Neuronal stem cell (in vitro differentiated cells): ENCODE results near the gene GUCD1.

ENCODE experiments used
- DNase-seq: peaks from one replicate; pipeline ENCODE4 v3.0.0-alpha.2; 2013; ENCODE audit warnings: low spot score
- H2AFZ ChIP-seq: one replicate; pipeline ENCODE4 v1.6.1; 2013; ENCODE audit warnings: mild to moderate bottlenecking, low read length, inconsistent platforms
- H2AK5ac ChIP-seq: 2 replicates; pipeline ENCODE4 v1.6.1; 2013; ENCODE audit warnings: low read depth, mild to moderate bottlenecking, inconsistent platforms, low read length, moderate library complexity, mixed read lengths
- H2BK120ac ChIP-seq: 2 replicates; pipeline ENCODE4 v1.6.1; 2013; ENCODE audit warnings: low read depth, mild to moderate bottlenecking, inconsistent platforms, low read length, moderate library complexity, mixed read lengths
- H2BK12ac ChIP-seq: one replicate; pipeline ENCODE4 v1.6.1; 2013; ENCODE audit warnings: low read length, inconsistent platforms
- H2BK15ac ChIP-seq: 2 replicates; pipeline ENCODE4 v1.6.1; 2013; ENCODE audit warnings: mild to moderate bottlenecking, low read length, inconsistent platforms, mixed read lengths
- H2BK5ac ChIP-seq: one replicate; pipeline ENCODE4 v1.6.1; 2013; ENCODE audit warnings: inconsistent platforms, mild to moderate bottlenecking, low read length, moderate library complexity
- H3K14ac ChIP-seq: one replicate; pipeline ENCODE4 v1.6.1; 2013; ENCODE audit warnings: low read length, inconsistent platforms
- H3K18ac ChIP-seq: 2 replicates; pipeline ENCODE4 v1.6.1; 2013; ENCODE audit warnings: low read length, inconsistent platforms
- H3K23ac ChIP-seq: 2 replicates; pipeline ENCODE4 v1.6.1; 2013; ENCODE audit warnings: low read depth, mild to moderate bottlenecking, mixed read lengths, low read length, inconsistent platforms; ENCODE audit not compliant: poor library complexity
- H3K27ac ChIP-seq: replicated peaks from 3 replicates; pipeline ENCODE4 v1.5.1; 2013; ENCODE audit warnings: low read length, inconsistent platforms
- H3K27me3 ChIP-seq, 3 experiments: 2 replicates each; pipeline ENCODE4 v1.6.1; 2013; ENCODE audit warnings: low read length in 3 of 3, mild to moderate bottlenecking in 2 of 3, inconsistent platforms in 1 of 3, low read depth in 1 of 3, mixed read lengths in 1 of 3, moderate library complexity in 1 of 3; ENCODE audit not compliant: control insufficient read depth in 3 of 3, insufficient read depth in 3 of 3
- H3K36me3 ChIP-seq, 2 donors: replicated peaks in 1 of 2; 2 replicates each; pipeline ENCODE4 v1.6.1; 2013; ENCODE audit warnings: low read length in 2 of 2; ENCODE audit not compliant: control insufficient read depth in 2 of 2, insufficient read depth in 2 of 2
- H3K4ac ChIP-seq: 2 replicates; pipeline ENCODE4 v1.6.1; 2013; ENCODE audit warnings: inconsistent platforms, mild to moderate bottlenecking, low read length, moderate library complexity
- H3K4me1 ChIP-seq, 2 donors: 1 replicate in 1 of 2; 2 replicates in 1 of 2; pipeline ENCODE4 v1.6.1; 2013; ENCODE audit warnings: low read length in 2 of 2, low read depth in 1 of 2; ENCODE audit not compliant: control insufficient read depth in 2 of 2, insufficient read depth in 1 of 2
- H3K4me2 ChIP-seq: one replicate; pipeline ENCODE4 v1.6.1; 2013; ENCODE audit warnings: mild to moderate bottlenecking, low read length, inconsistent platforms; ENCODE audit not compliant: insufficient read depth, poor library complexity, severe bottlenecking
- H3K4me3 ChIP-seq, 2 donors: 2 replicates each; pipeline ENCODE4 v1.5.1; 2013; ENCODE audit warnings: low read length in 2 of 2, mild to moderate bottlenecking in 2 of 2, inconsistent platforms in 1 of 2, moderate library complexity in 1 of 2
- H3K79me1 ChIP-seq: one replicate; pipeline ENCODE4 v1.6.1; 2013; ENCODE audit warnings: low read depth, mild to moderate bottlenecking, inconsistent platforms, low read length, moderate library complexity
- H3K9ac ChIP-seq: one replicate; pipeline ENCODE4 v1.6.1; 2013; ENCODE audit warnings: mild to moderate bottlenecking, low read depth, low read length, inconsistent platforms; ENCODE audit not compliant: poor library complexity
- H3K9me3 ChIP-seq, 2 donors: replicated peaks in 1 of 2; 2 replicates each; pipeline versions ENCODE3 to v1.6.1; 2013; ENCODE audit warnings: low read length in 2 of 2, mild to moderate bottlenecking in 2 of 2, inconsistent platforms in 1 of 2, low read depth in 1 of 2, mixed read lengths in 1 of 2, moderate library complexity in 1 of 2; ENCODE audit not compliant: control insufficient read depth in 2 of 2, insufficient read depth in 1 of 2
- H4K8ac ChIP-seq: one replicate; pipeline ENCODE4 v1.6.1; 2013; ENCODE audit warnings: low read depth, mild to moderate bottlenecking, inconsistent platforms, low read length, moderate library complexity
- H4K91ac ChIP-seq: one replicate; pipeline ENCODE4 v1.6.1; 2013; ENCODE audit warnings: low read length, low read depth, mild to moderate bottlenecking, inconsistent platforms; ENCODE audit not compliant: poor library complexity
- WGBS, 2 donors: extraction: QIAGEN DNeasy Blood & Tissue Kit; methylation state at CpG; one replicate each; pipeline ENCODE4 v1.1.7; 2013; ENCODE audit warnings: missing lambda C conversion rate in 2 of 2, mixed read lengths in 1 of 2; ENCODE audit not compliant: insufficient read length in 2 of 2, insufficient replicate concordance in 1 of 2; ENCODE audit errors: extremely low coverage in 2 of 2; 5-methylcytosine and 5-hydroxymethylcytosine counted together

Gene GUCD1

DNA sequence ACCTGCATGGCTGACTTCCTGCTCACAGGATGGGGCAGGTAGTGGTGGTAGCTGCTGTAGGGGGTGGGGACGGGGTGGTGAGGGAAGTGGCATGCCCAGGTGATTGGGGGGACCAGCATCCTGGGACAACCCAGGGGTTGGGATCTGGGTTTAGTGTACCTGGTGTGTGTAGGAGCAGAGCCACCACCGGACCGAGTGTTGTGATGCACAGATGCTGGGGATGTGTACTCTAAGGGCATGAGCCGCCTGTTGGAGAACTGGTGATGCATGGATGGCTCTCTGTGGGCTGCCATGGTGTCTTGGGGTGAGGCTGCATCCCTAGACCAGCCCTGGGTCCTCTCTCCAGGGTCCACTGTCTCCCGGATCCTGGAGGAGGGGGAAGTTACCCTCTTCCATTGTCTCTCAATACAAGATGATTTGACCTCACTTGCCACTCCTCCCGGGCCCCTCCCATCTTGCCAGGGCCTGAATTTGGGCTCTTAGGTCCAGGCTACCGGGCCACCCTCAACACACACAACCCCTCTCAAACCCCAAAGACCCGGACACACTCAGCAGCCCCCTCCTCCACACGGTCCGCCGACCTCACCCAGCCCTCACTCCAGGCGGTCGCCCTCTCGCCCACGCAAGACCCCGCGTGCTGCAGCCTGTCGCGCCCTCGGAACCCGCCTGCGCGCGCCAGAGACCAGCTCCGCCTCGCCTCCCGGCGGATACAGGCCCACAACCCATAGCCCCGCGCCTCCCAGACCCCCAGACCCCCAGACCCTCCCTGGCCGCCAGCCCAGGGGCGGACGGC, 37.3 kb upstream of the GUCD1 start:
- H3K27me3 ChIP-seq = peaks cover 0 to 2% (median 0%) of the 10 kb centered on the region in 3 experiments
- H3K79me1 ChIP-seq = peaks cover 2% of the 10 kb centered on the region

DNA sequence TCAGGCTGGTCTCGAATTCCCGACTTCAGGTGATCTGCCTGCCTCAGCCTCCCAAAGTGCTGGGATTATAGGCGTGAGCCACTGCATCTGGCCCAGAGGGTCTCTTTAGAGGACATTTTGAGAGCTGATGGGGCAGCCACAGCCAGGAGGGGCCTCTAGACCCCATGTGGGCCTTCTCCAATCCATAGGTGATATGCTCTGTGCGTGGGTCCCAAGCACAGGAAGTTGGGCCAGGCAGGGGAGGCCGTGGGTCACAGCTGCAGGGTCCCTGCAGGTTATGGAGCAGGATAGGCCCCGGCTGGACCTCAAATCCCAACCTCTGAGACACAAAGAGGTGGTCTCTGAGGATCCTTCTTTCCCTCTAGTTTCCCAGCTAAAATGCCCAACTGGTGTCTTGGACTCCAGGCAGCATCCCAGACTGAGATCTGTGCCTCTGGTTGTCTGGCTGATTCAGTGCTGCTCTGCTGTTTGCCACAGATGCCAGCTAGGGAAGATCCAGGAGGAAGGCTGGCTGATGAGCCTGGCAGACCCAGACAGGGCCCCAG, 36.4 kb upstream of the GUCD1 start:
- H3K9ac ChIP-seq = no peak overlapping the region
- no peak overlapping the region for H3K4ac ChIP-seq
- no peak overlapping the region for H2AFZ ChIP-seq
- peaks cover 2% of the 10 kb centered on the region for H3K79me1 ChIP-seq
- peaks cover 18 to 20% of the 10 kb centered on the region in 2 donors for H3K36me3 ChIP-seq
- H3K18ac ChIP-seq = no peak overlapping the region
- no peak for DNase-seq
- no peak overlapping the region for H3K14ac ChIP-seq
- no peak overlapping the region for H2BK120ac ChIP-seq
- H3K9me3 ChIP-seq = no peaks in the 10 kb centered on the region
- no peak overlapping the region for H4K8ac ChIP-seq
- no peak overlapping the region for H4K91ac ChIP-seq
- no CpG with 5 or more reads among the region's 6 CpGs for WGBS, 2 donors
- no peak overlapping the region for H2BK5ac ChIP-seq
- H2BK15ac ChIP-seq = no peak overlapping the region
- no peak overlapping the region for H3K27ac ChIP-seq
- peak overlapping the region in 1 of 2 donors; percentile 43 for H3K4me3 ChIP-seq
- no peak overlapping the region for H3K4me2 ChIP-seq
- no peak overlapping the region for H2AK5ac ChIP-seq
- peaks cover 13 to 19% of the 10 kb centered on the region in 2 donors for H3K4me1 ChIP-seq
- H3K23ac ChIP-seq = no peak overlapping the region
- peaks cover 0 to 2% (median 0%) of the 10 kb centered on the region in 3 experiments for H3K27me3 ChIP-seq
- H2BK12ac ChIP-seq = no peak overlapping the region

More for the DNA sequence above, 37.3 kb upstream of the GUCD1 start:
- peak overlapping the region; percentile 46 for H2BK15ac ChIP-seq
- H3K27ac ChIP-seq = peak overlapping the region; percentile 35
- H2BK5ac ChIP-seq = no peak overlapping the region
- peak overlapping the region; percentile 85 for H3K14ac ChIP-seq
- H3K23ac ChIP-seq = peak overlapping the region; percentile 80
- H3K36me3 ChIP-seq = peaks cover 17 to 18% of the 10 kb centered on the region in 2 donors
- peak overlapping the region; percentile 59 to 87 for H3K4me3 ChIP-seq
- DNase-seq = peak; percentile 31
- peak overlapping the region; percentile 95 for H2AFZ ChIP-seq
- H2BK12ac ChIP-seq = peak overlapping the region; percentile 48
- peak overlapping the region; percentile 97 for H3K18ac ChIP-seq
- no CpG with 5 or more reads among the region's 33 CpGs for WGBS, 2 donors
- H3K9ac ChIP-seq = peak overlapping the region; percentile 96
- H2BK120ac ChIP-seq = peak overlapping the region; percentile 95
- H2AK5ac ChIP-seq = peak overlapping the region; percentile 76
- no peaks in the 10 kb centered on the region for H3K9me3 ChIP-seq
- peak overlapping the region; percentile 54 for H3K4ac ChIP-seq
- H4K91ac ChIP-seq = no peak overlapping the region
- no peak overlapping the region for H4K8ac ChIP-seq
- H3K4me2 ChIP-seq = peak overlapping the region; percentile 82
- peaks cover 13 to 19% of the 10 kb centered on the region in 2 donors for H3K4me1 ChIP-seq

DNA sequence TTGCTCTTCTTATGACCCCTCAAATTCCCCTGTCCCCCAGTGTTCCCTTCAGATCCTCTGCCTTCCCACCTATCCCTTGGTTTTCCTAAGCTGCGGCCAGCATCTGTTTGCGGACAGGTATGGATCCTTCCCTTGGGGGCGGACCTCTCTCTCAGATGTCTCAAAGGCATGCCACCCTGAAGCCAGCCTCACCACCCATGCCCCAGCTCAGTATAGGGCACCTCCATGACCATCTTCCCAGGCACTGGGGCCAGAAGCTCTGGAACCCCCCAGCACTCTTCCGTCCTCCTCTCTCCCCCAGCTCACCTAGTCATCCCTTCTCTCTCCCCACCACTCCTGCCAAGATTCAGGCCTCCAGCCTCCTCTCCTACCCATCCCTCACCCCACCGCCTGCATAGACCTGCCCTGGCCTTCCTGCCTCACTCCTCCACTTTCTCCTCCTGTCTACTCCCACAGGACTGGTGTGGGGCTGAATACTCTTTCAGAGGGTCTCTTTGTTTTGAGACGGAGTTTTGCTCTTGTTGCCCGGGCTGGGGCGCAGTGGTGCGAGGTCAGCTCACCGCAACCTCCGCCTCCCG, 35.7 kb upstream of the GUCD1 start:
- Histone ChIP-seq H3K27me3 (no peaks in the 10 kb centered on the region), H3K23ac (no peak overlapping the region), H3K14ac (no peak overlapping the region), H2AFZ (no peak overlapping the region), H4K8ac (no peak overlapping the region), H2BK15ac (no peak overlapping the region), H3K18ac (no peak overlapping the region), H3K4me2 (no peak overlapping the region), H3K36me3 (peaks cover 22 to 25% of the 10 kb centered on the region in 2 donors), H3K79me1 (peaks cover 2% of the 10 kb centered on the region), H2BK5ac (no peak overlapping the region), H2BK12ac (no peak overlapping the region), H2AK5ac (no peak overlapping the region), H4K91ac (no peak overlapping the region), H3K27ac (no peak overlapping the region), H2BK120ac (no peak overlapping the region), H3K9ac (no peak overlapping the region), H3K9me3 (no peaks in the 10 kb centered on the region), H3K4me3 (no peak overlapping the region), H3K4me1 (peaks cover 13 to 19% of the 10 kb centered on the region in 2 donors), H3K4ac (no peak overlapping the region)
- no CpG with 5 or more reads among the region's 12 CpGs for WGBS, 2 donors
- DNase-seq = no peak

DNA sequence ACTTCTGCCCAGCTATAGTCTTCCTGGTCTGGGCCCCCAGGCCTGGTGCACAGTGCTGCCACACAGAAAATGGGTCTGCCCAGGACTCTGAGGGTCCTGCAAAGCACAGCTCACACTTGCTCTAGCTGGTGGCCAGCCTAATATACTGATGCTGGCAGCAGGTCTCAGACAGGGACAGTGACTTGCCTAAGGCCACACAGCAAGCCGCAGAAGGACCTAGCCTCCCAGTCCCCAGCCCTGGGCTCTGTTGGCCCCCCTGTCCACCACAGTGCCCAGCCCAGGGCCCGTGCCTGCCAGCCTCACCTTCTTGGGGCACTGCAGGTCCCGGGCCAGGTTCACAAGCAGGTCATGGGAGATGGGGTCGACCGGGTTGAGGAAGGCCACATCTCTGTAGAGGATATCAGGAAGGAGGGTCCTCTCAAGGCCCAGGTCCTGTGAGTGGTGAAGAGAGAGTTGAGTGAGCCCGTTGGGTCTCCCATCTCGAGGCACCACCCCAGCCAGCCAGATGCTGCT, 34.6 kb upstream of the GUCD1 start:
- Histone ChIP-seq H3K27me3 (no peaks in the 10 kb centered on the region), H3K79me1 (peaks cover 2% of the 10 kb centered on the region), H3K23ac (no peak overlapping the region), H2BK15ac (no peak overlapping the region), H2AK5ac (no peak overlapping the region), H3K4me2 (peak overlapping the region; percentile 11), H3K9me3 (no peaks in the 10 kb centered on the region), H2BK120ac (no peak overlapping the region), H3K9ac (peak overlapping the region; percentile 39), H3K36me3 (peaks cover 23 to 30% of the 10 kb centered on the region in 2 donors), H3K27ac (no peak overlapping the region), H2BK5ac (peak overlapping the region; percentile 82), H3K4me1 (peaks cover 12 to 17% of the 10 kb centered on the region in 2 donors), H3K18ac (peak overlapping the region; percentile 63), H4K8ac (no peak overlapping the region), H4K91ac (no peak overlapping the region), H2AFZ (no peak overlapping the region), H2BK12ac (no peak overlapping the region), H3K14ac (peak overlapping the region; percentile 17), H3K4ac (no peak overlapping the region), H3K4me3 (no peak overlapping the region)
- no CpG with 5 or more reads among the region's 7 CpGs for WGBS, 2 donors
- no peak for DNase-seq
